Measurements from ENCODE around the gene COP1. TPM values are rescaled to one million over a fixed set of nuclear protein-coding genes. Genes with fewer than 3 reads are reported as not detected.

Gene COP1
- total and polyA plus RNA-seq, 10 of the 15 experiments (the other 5 are each of a cell fraction or from before 2014, with no cell fraction given), result 17.7 to 49.9 (median 38.7) TPM

DNA sequence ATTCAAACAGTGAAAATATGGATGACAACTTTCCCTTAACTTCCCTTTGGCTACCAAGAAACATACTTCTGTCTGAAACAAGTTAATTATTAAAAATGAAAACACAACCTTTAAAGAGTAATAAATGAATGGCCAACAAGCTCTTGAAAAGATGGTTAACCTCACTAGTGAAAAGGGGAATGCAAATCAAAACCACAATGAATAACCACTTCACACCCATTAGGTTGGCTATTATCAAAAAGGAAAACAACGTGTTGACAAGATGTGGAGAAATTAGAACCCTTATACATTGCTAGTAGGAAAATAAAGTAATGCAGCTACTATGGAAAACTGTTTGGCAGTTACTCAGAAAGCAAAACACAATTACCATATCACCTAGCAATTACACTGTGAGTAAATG is 14.1 kb downstream of the COP1 start:
- Histone ChIP-seq H3K9ac (ENCODE audit: control insufficient read depth, insufficient read depth, low read length) (no peak overlapping the region), H3K4me2 (ENCODE audit: control insufficient read depth, insufficient read depth) (no peak overlapping the region), H3K9me3 (replicated peaks; ENCODE audit: control insufficient read depth, insufficient read depth, low read length) (peaks cover 2% of the 10 kb centered on the region), H3K4me3 (no peak overlapping the region), H3K4me1 (ENCODE audit: control insufficient read depth, insufficient read depth, low read length) (peaks cover 5% of the 10 kb centered on the region), H3K27ac (ENCODE audit: control insufficient read depth, insufficient read depth) (no peak overlapping the region), H3K36me3 (ENCODE audit: control insufficient read depth in 2 of 2, insufficient read depth in 2 of 2, low read length in 1 of 2) (no peaks in the 10 kb centered on the region), H2AFZ (ENCODE audit: control insufficient read depth, low read depth, low read length) (no peak overlapping the region), H3K27me3 (replicated peaks in 1 of 2; ENCODE audit: control insufficient read depth in 2 of 2, insufficient read depth in 2 of 2, low read length in 1 of 2) (no peaks in the 10 kb centered on the region), H4K20me1 (ENCODE audit: control insufficient read depth, insufficient read depth) (no peaks in the 10 kb centered on the region), H3K79me2 (ENCODE audit: control insufficient read depth, insufficient read depth, low read length) (peaks cover 83% of the 10 kb centered on the region)
- RAD21 ChIA-PET (ENCODE audit: unreplicated experiment), result interaction anchor here (0.8 to 1.8 kb wide), 3 partner anchors 8 to 15 kb away, joined by 3 read pairs; no protein-coding TSS in a partner anchor
- intact Hi-C loops (cut with micrococcal nuclease; ENCODE audit: unreplicated experiment) (no loop called here), in situ Hi-C loops (cut with MboI) (no loop called here)
- CTCF ChIA-PET, result interaction anchor here (0.5 kb wide), 1 partner anchor 15 kb away, joined by 5 read pairs; no protein-coding TSS in a partner anchor
- ATAC-seq, result peak; percentile 94
- FAIRE-seq, result peak; percentile 87
- 48% methylated on average over 1 of the region's 1 CpG for whole genome bisulfite sequencing (ENCODE audit: insufficient coverage, insufficient replicate concordance, low lambda C conversion rate, missing lambda C conversion rate)
- BruUV-seq (replicated peaks), result no TSS peak
- DNase-seq (ENCODE audit: low read depth, low spot score), result peak; percentile 66
- SMC1A ChIA-PET (ENCODE audit: uncharacterized antibody, unreplicated experiment), result interaction anchor here (0.6 to 3.8 kb wide), 4 partner anchors 8 to 36 kb away, joined by 3 to 16 read pairs (median 4); no protein-coding TSS in a partner anchor
- POLR2A ChIA-PET, result interaction anchor here (1.2 kb wide), 1 partner anchor 14 kb away, joined by 3 read pairs; the partner anchor contains the start of gene COP1
- TF ChIP-seq ZNF217 (IDR thresholded peaks at IDR 0.05) (peak; percentile 93), PAX5 (IDR thresholded peaks at IDR 0.05; ENCODE audit: borderline replicate concordance, low read depth, low read length) (0 out of 2 replicates have a peak, but pooled peaks have one; percentile 45), RUNX3 (IDR thresholded peaks at IDR 0.05; ENCODE audit: low read length) (peak; percentile 94), MEF2B (IDR thresholded peaks at IDR 0.05; ENCODE audit: partially characterized antibody, poor library complexity, severe bottlenecking) (peak; percentile 70), JUND (IDR thresholded peaks at IDR 0.05; ENCODE audit: low read depth, low read length) (0 out of 2 replicates have a peak, but pooled peaks have one; percentile 37), CBFB (IDR thresholded peaks at IDR 0.05; ENCODE audit: low read depth) (peak; percentile 32; the same call in 1 of the 2 replicates), TCF7 (IDR thresholded peaks at IDR 0.05; ENCODE audit: borderline replicate concordance) (0 out of 2 replicates have a peak, but pooled peaks have one; percentile 20), BCL11A (IDR thresholded peaks at IDR 0.05; ENCODE audit: low read depth, low read length) (peak; percentile 79), MEF2A (IDR thresholded peaks at IDR 0.05; ENCODE audit: insufficient read depth, low read depth, low read length) (0 out of 2 replicates have a peak, but pooled peaks have one; percentile 35), SMARCA5 (IDR thresholded peaks at IDR 0.05) (peak; percentile 12; the same call in 1 of the 2 replicates), TBL1XR1 (IDR thresholded peaks at IDR 0.05; ENCODE audit: low read depth, low read length) (peak; percentile 93), NFIC (IDR thresholded peaks at IDR 0.05; ENCODE audit: low read depth, low read length) (peak; percentile 57; the same call in 1 of the 2 replicates), BMI1 (IDR thresholded peaks at IDR 0.05; ENCODE audit: borderline replicate concordance) (peak; percentile 77; the same call in 1 of the 2 replicates), NR2F1 (conservative IDR thresholded peaks at IDR 0.05) (peak; percentile 65), PAX8 (IDR thresholded peaks at IDR 0.05) (no peak), NBN (IDR thresholded peaks at IDR 0.05) (peak; percentile 74)
- TF ChIP-seq, protein P1, sequence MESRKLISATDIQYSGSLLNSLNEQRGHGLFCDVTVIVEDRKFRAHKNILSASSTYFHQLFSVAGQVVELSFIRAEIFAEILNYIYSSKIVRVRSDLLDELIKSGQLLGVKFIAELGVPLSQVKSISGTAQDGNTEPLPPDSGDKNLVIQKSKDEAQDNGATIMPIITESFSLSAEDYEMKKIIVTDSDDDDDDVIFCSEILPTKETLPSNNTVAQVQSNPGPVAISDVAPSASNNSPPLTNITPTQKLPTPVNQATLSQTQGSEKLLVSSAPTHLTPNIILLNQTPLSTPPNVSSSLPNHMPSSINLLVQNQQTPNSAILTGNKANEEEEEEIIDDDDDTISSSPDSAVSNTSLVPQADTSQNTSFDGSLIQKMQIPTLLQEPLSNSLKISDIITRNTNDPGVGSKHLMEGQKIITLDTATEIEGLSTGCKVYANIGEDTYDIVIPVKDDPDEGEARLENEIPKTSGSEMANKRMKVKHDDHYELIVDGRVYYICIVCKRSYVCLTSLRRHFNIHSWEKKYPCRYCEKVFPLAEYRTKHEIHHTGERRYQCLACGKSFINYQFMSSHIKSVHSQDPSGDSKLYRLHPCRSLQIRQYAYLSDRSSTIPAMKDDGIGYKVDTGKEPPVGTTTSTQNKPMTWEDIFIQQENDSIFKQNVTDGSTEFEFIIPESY (IDR thresholded peaks at IDR 0.05), result no peak
- TF ChIP-seq, protein P2, sequence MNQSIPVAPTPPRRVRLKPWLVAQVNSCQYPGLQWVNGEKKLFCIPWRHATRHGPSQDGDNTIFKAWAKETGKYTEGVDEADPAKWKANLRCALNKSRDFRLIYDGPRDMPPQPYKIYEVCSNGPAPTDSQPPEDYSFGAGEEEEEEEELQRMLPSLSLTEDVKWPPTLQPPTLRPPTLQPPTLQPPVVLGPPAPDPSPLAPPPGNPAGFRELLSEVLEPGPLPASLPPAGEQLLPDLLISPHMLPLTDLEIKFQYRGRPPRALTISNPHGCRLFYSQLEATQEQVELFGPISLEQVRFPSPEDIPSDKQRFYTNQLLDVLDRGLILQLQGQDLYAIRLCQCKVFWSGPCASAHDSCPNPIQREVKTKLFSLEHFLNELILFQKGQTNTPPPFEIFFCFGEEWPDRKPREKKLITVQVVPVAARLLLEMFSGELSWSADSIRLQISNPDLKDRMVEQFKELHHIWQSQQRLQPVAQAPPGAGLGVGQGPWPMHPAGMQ (IDR thresholded peaks at IDR 0.05; ENCODE audit: borderline replicate concordance), result no peak
- TF ChIP-seq, protein P3, sequence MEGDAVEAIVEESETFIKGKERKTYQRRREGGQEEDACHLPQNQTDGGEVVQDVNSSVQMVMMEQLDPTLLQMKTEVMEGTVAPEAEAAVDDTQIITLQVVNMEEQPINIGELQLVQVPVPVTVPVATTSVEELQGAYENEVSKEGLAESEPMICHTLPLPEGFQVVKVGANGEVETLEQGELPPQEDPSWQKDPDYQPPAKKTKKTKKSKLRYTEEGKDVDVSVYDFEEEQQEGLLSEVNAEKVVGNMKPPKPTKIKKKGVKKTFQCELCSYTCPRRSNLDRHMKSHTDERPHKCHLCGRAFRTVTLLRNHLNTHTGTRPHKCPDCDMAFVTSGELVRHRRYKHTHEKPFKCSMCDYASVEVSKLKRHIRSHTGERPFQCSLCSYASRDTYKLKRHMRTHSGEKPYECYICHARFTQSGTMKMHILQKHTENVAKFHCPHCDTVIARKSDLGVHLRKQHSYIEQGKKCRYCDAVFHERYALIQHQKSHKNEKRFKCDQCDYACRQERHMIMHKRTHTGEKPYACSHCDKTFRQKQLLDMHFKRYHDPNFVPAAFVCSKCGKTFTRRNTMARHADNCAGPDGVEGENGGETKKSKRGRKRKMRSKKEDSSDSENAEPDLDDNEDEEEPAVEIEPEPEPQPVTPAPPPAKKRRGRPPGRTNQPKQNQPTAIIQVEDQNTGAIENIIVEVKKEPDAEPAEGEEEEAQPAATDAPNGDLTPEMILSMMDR (IDR thresholded peaks at IDR 0.05 in 2 of 3, conservative IDR thresholded peaks at IDR 0.05 in 1 of 3; ENCODE audit: control insufficient read depth in 2 of 3, extremely low read depth in 1 of 3, insufficient read depth in 1 of 3, low read depth in 3 of 3, low read length in 3 of 3), result no peak
- TF ChIP-seq, protein P4, sequence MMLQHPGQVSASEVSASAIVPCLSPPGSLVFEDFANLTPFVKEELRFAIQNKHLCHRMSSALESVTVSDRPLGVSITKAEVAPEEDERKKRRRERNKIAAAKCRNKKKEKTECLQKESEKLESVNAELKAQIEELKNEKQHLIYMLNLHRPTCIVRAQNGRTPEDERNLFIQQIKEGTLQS (IDR thresholded peaks at IDR 0.05; ENCODE audit: borderline replicate concordance, extremely low read depth, low read depth, low read length), result no peak
